ENCODE results near the gene CD79A. TPM values are rescaled to one million over a fixed set of nuclear protein-coding genes. Genes with fewer than 3 reads are reported as not detected.

The CD79A gene
- total RNA-seq, 1 donor from 2014 or later, result not detected

DNA sequence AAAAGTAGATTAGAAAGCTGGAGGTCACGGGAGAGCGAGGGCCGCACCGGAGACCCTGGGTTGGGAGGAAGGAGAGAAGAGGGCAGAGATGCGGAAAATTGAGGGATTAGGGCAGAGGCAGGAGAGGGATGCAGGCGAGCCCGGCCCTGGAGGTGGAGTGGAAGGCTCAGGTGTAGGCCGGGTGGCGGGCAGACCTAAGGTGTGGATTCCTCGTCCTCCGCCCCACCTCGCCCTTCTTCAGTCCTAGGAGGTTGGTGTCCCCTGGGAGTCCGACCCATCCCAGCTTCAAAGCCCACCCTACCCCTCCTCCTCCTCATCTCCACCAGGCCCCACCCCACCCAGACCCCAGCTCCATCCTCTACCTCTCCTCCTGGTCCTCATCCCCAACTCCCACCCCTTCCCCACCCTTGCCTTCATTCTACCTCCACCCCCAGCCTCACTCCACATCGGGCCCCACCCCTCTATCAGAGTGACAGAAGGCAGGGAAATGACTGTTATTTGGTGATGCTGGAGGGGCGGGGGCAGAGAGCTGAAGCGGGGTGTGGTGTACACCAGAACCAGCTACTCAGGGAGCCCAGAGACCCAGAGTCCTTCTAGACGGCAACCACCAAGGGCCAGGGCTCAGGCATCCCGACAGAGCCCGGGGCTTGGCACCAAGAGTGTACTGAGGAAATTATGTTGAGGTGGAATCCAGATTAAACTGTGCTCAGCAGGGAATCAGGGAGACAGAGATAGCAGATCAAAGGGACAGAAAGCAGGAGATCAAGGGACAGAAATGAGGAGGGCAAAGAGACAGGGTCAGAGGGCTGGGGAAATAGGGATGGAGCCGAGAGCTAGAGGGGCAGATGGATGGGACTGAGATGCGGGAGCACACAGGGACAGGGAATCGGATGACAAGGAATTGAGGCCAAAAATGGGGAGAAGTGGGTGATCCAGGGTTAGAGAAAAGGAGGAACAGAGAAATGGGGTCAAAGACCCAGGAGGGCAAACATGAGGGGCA lies 44.8 kb downstream of the CD79A start:
- Mint-ChIP-seq H3K9me3 (ENCODE audit: unreplicated experiment) (no peaks in the 10 kb centered on the region), H3K27me3 (ENCODE audit: unreplicated experiment) (peaks cover 14% of the 10 kb centered on the region), H3K36me3 (ENCODE audit: unreplicated experiment) (no peaks in the 10 kb centered on the region), H3K27ac (ENCODE audit: unreplicated experiment) (no peak overlapping the region), H3K4me3 (ENCODE audit: unreplicated experiment) (no peak overlapping the region), H3K4me1 (ENCODE audit: unreplicated experiment) (no peaks in the 10 kb centered on the region)
- TF ChIP-seq CTCF (IDR thresholded peaks at IDR 0.05), result no peak
- no peak for DNase-seq (ENCODE audit: extremely low spot score, unreplicated experiment)

GRCh38 chr19:41922585-41922984 lies 45.5 kb downstream of the CD79A start:
- Mint-ChIP-seq H3K36me3 (ENCODE audit: unreplicated experiment) (no peaks in the 10 kb centered on the region), H3K27ac (ENCODE audit: unreplicated experiment) (no peak overlapping the region), H3K9me3 (ENCODE audit: unreplicated experiment) (no peaks in the 10 kb centered on the region), H3K4me3 (ENCODE audit: unreplicated experiment) (no peak overlapping the region), H3K27me3 (ENCODE audit: unreplicated experiment) (peaks cover 14% of the 10 kb centered on the region), H3K4me1 (ENCODE audit: unreplicated experiment) (no peaks in the 10 kb centered on the region)
- no peak for TF ChIP-seq CTCF (IDR thresholded peaks at IDR 0.05)
- no peak for DNase-seq (ENCODE audit: extremely low spot score, unreplicated experiment)

GRCh38 chr19:41923045-41923788 lies 46.1 kb downstream of the CD79A start:
- peaks cover 2% of the 10 kb centered on the region for H3K4me1 Mint-ChIP-seq (ENCODE audit: unreplicated experiment)
- no peak overlapping the region for H3K4me3 Mint-ChIP-seq (ENCODE audit: unreplicated experiment)
- H3K27ac Mint-ChIP-seq (ENCODE audit: unreplicated experiment), result no peak overlapping the region
- H3K9me3 Mint-ChIP-seq (ENCODE audit: unreplicated experiment), result no peaks in the 10 kb centered on the region
- DNase-seq (ENCODE audit: extremely low spot score, unreplicated experiment), result no peak
- TF ChIP-seq CTCF (IDR thresholded peaks at IDR 0.05), result no peak
- no peaks in the 10 kb centered on the region for H3K36me3 Mint-ChIP-seq (ENCODE audit: unreplicated experiment)
- peaks cover 14% of the 10 kb centered on the region for H3K27me3 Mint-ChIP-seq (ENCODE audit: unreplicated experiment)

GRCh38 chr19:41924151-41925145 lies 47.4 kb downstream of the CD79A start:
- Mint-ChIP-seq H3K27ac (ENCODE audit: unreplicated experiment) (no peak overlapping the region), H3K9me3 (ENCODE audit: unreplicated experiment) (no peaks in the 10 kb centered on the region)

More at GRCh38 chr19:41924151-41925145, 47.4 kb downstream of the CD79A start:
- Mint-ChIP-seq H3K27me3 (ENCODE audit: unreplicated experiment) (peaks cover 22% of the 10 kb centered on the region), H3K36me3 (ENCODE audit: unreplicated experiment) (no peaks in the 10 kb centered on the region), H3K4me3 (ENCODE audit: unreplicated experiment) (no peak overlapping the region), H3K4me1 (ENCODE audit: unreplicated experiment) (peaks cover 9% of the 10 kb centered on the region)
- TF ChIP-seq CTCF (IDR thresholded peaks at IDR 0.05), result no peak
- DNase-seq (ENCODE audit: extremely low spot score, unreplicated experiment), result no peak

Data from osteocyte (in vitro differentiated cells).